ENCODE results near the gene GSPT1. TPM values are rescaled to one million over a fixed set of nuclear protein-coding genes. Genes with fewer than 3 reads are reported as not detected.

GSPT1 gene
- total and polyA plus RNA-seq, 9 of the 15 experiments (the other 6 are each of a cell fraction or from before 2014, with no cell fraction given) = 63.8 to 269 (median 148) TPM

- TF ChIP-seq POLR2AphosphoS2 (IDR thresholded peaks at IDR 0.05; ENCODE audit: low read length) (peak; percentile 78; the same call in 1 of the 2 replicates), USF1 (CRISPR knock-in tag; IDR thresholded peaks at IDR 0.05) (no peak), BCOR (IDR thresholded peaks at IDR 0.05) (no peak), FOXJ2 (tag; IDR thresholded peaks at IDR 0.05) (no peak), ZNF584 (CRISPR knock-in tag; IDR thresholded peaks at IDR 0.05; ENCODE audit: low read depth) (no peak), ZNF79 (CRISPR knock-in tag; IDR thresholded peaks at IDR 0.05; ENCODE audit: low read depth) (no peak), SETDB1 (IDR thresholded peaks at IDR 0.05; ENCODE audit: low read length) (no peak), NFIC (IDR thresholded peaks at IDR 0.05) (0 out of 2 replicates have a peak, but pooled peaks have one; percentile 6), E2F8 (IDR thresholded peaks at IDR 0.05; ENCODE audit: low read depth, partially characterized antibody) (peak; percentile 32), FOXA1 (IDR thresholded peaks at IDR 0.05; ENCODE audit: borderline replicate concordance) (no peak), NCOA6 (IDR thresholded peaks at IDR 0.05) (no peak), ARID1B (IDR thresholded peaks at IDR 0.05) (peak; percentile 38), CREB3L1 (IDR thresholded peaks at IDR 0.05; ENCODE audit: borderline replicate concordance, low read depth) (no peak), ZNF133 (CRISPR knock-in tag; IDR thresholded peaks at IDR 0.05) (no peak)
- TF ChIP-seq, protein P1, sequence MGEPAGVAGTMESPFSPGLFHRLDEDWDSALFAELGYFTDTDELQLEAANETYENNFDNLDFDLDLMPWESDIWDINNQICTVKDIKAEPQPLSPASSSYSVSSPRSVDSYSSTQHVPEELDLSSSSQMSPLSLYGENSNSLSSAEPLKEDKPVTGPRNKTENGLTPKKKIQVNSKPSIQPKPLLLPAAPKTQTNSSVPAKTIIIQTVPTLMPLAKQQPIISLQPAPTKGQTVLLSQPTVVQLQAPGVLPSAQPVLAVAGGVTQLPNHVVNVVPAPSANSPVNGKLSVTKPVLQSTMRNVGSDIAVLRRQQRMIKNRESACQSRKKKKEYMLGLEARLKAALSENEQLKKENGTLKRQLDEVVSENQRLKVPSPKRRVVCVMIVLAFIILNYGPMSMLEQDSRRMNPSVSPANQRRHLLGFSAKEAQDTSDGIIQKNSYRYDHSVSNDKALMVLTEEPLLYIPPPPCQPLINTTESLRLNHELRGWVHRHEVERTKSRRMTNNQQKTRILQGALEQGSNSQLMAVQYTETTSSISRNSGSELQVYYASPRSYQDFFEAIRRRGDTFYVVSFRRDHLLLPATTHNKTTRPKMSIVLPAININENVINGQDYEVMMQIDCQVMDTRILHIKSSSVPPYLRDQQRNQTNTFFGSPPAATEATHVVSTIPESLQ (CRISPR knock-in tag; IDR thresholded peaks at IDR 0.05) = no peak
- TF ChIP-seq, protein P2, sequence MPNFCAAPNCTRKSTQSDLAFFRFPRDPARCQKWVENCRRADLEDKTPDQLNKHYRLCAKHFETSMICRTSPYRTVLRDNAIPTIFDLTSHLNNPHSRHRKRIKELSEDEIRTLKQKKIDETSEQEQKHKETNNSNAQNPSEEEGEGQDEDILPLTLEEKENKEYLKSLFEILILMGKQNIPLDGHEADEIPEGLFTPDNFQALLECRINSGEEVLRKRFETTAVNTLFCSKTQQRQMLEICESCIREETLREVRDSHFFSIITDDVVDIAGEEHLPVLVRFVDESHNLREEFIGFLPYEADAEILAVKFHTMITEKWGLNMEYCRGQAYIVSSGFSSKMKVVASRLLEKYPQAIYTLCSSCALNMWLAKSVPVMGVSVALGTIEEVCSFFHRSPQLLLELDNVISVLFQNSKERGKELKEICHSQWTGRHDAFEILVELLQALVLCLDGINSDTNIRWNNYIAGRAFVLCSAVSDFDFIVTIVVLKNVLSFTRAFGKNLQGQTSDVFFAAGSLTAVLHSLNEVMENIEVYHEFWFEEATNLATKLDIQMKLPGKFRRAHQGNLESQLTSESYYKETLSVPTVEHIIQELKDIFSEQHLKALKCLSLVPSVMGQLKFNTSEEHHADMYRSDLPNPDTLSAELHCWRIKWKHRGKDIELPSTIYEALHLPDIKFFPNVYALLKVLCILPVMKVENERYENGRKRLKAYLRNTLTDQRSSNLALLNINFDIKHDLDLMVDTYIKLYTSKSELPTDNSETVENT (CRISPR knock-in tag; IDR thresholded peaks at IDR 0.05) = no peak
- TF ChIP-seq, protein P3, sequence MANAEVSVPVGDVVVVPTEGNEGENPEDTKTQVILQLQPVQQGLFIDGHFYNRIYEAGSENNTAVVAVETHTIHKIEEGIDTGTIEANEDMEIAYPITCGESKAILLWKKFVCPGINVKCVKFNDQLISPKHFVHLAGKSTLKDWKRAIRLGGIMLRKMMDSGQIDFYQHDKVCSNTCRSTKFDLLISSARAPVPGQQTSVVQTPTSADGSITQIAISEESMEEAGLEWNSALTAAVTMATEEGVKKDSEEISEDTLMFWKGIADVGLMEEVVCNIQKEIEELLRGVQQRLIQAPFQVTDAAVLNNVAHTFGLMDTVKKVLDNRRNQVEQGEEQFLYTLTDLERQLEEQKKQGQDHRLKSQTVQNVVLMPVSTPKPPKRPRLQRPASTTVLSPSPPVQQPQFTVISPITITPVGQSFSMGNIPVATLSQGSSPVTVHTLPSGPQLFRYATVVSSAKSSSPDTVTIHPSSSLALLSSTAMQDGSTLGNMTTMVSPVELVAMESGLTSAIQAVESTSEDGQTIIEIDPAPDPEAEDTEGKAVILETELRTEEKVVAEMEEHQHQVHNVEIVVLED (CRISPR knock-in tag; IDR thresholded peaks at IDR 0.05) = no peak
Observed at GRCh38 chr16:11835891-11836649, 79.7 kb downstream of the GSPT1 start (continued).

All from K562 (cell line).